Subcutaneous adipose tissue (tissue), 4 donors: Measurements from ENCODE around the gene EXD3. TPM values are rescaled to one million over a fixed set of nuclear protein-coding genes. Genes with fewer than 3 reads are reported as not detected.

Source experiments
- CTCF ChIP-seq: fragments of 450-650 bp; IDR thresholded peaks from one replicate; pipeline ENCODE4 v1.5.1; 2016; ENCODE audit warnings: low read depth, mild to moderate bottlenecking, control low read depth, antibody characterized with exemption, moderate library complexity
- total RNA-seq, 4 donors: library from RNA; depleted of rRNA; stranded (reverse); fragments of >200 nt; gene quantifications; one replicate each; pipeline ENCODE4 v1.1.0, GENCODE V29; 2016

EXD3 gene
- total RNA-seq, 4 donors from 2014 or later: 7.5 to 44.6 (median 10.5) TPM

- no peak for TF ChIP-seq CTCF
Measured at GRCh38 chr9:137405677-137406081, 17.3 kb downstream of the EXD3 start.

GRCh38 chr9:137404961-137405567, 17.9 kb downstream of the EXD3 start:
- TF ChIP-seq CTCF: no peak

- TF ChIP-seq CTCF: no peak
Measured at GRCh38 chr9:137403269-137403668, 19.7 kb downstream of the EXD3 start.

- TF ChIP-seq CTCF: no peak
Measured at GRCh38 chr9:137402746-137403145, 20.2 kb downstream of the EXD3 start.

GRCh38 chr9:137398561-137399468, 24.1 kb downstream of the EXD3 start:
- TF ChIP-seq CTCF: no peak

- TF ChIP-seq CTCF: no peak
Measured at GRCh38 chr9:137397675-137398423, 25.1 kb downstream of the EXD3 start.
